Testis (tissue), 2 donors: ENCODE results near the gene EDN2.

Source experiments
- CTCF ChIP-seq, 3 experiments: fragments of 450-650 bp in 2 of 3; fragments of 200-600 bp in 1 of 3; sonication (generic) in 1 of 3; IDR thresholded peaks; one replicate each; pipeline ENCODE4 v1.5.1; 2016 to 2019; ENCODE audit warnings: antibody characterized with exemption in 3 of 3, mild to moderate bottlenecking in 2 of 3, moderate library complexity in 1 of 3
- POLR2A ChIP-seq: fragments of 450-650 bp; IDR thresholded peaks from one replicate; pipeline ENCODE4 v1.6.1; 2017; ENCODE audit warnings: antibody characterized with exemption, mild to moderate bottlenecking, moderate library complexity

- TF ChIP-seq CTCF (IDR thresholded peaks at IDR 0.05) (no peak), POLR2A (no peak)
Measured at GRCh38 chr1:41497056-41497440, 12.6 kb upstream of the EDN2 start.
